ENCODE data around the gene TMUB2. TPM values are rescaled to one million over a fixed set of nuclear protein-coding genes. Genes with fewer than 3 reads are reported as not detected.

TMUB2 gene
- total and polyA plus RNA-seq, 2 of the 13 experiments (the other 11 are each of a cell fraction or from before 2014, with no cell fraction given): 26.9 to 50.8 TPM

GRCh38 chr17:44219108-44219615 is 32.4 kb downstream of the TMUB2 start (continued):
- TF ChIP-seq SALL2 (CRISPR knock-in tag; IDR thresholded peaks at IDR 0.05): peak; percentile 27; the same call in 1 of the 2 replicates
- TF ChIP-seq MXI1 (IDR thresholded peaks at IDR 0.05; ENCODE audit: borderline replicate concordance, low read depth, low read length): peak; percentile 48; the same call in 1 of the 3 replicates
- TF ChIP-seq ZNF318 (CRISPR knock-in tag; IDR thresholded peaks at IDR 0.05): no peak
- TF ChIP-seq ZNF891 (CRISPR knock-in tag; IDR thresholded peaks at IDR 0.05): no peak
- TF ChIP-seq ZNF616 (CRISPR knock-in tag; IDR thresholded peaks at IDR 0.05; ENCODE audit: low read depth): 0 out of 2 replicates have a peak, but pooled peaks have one; percentile 49
- no peak for TF ChIP-seq ZNF512B (CRISPR knock-in tag; IDR thresholded peaks at IDR 0.05; ENCODE audit: borderline replicate concordance)
- TF ChIP-seq GTF3A (CRISPR knock-in tag; conservative IDR thresholded peaks at IDR 0.05): no peak
- TF ChIP-seq CREB3 (CRISPR knock-in tag; IDR thresholded peaks at IDR 0.05): 0 out of 2 replicates have a peak, but pooled peaks have one; percentile 35
- peak; percentile 53 for TF ChIP-seq ZNF142 (CRISPR knock-in tag; IDR thresholded peaks at IDR 0.05)
- no peak for TF ChIP-seq MAX (IDR thresholded peaks at IDR 0.05)

Data from HepG2 (cell line).